GM12878 (cell line): ENCODE results near the gene ASB3. TPM values are rescaled to one million over a fixed set of nuclear protein-coding genes. Genes with fewer than 3 reads are reported as not detected.

ENCODE experiments used
- ATAC-seq: fragments of 200-7000 bp; cut with Tn5 transposase; 3 replicates; pipeline ENCODE4 v1.9.1; 2020; ENCODE audit warnings: mild to moderate bottlenecking, moderate library complexity
- BruUV-seq: library from RNA; stranded (reverse); fragments of 400-500 nt; replicated peaks from 2 replicates; lab custom pipeline; 2021; lab: Mats Ljungman, UMichigan
- CTCF ChIA-PET: fragments of 300-600 bp; sonication (Branson Sonifier 250); formaldehyde crosslinking; extraction: SDS; loops from one replicate; lab custom pipeline; 2021; ENCODE audit warnings: inconsistent platforms; lab: Yijun Ruan, JAX
- POLR2A ChIA-PET: fragments of 350-600 bp; formaldehyde crosslinking; extraction: SDS; loops from one replicate; lab custom pipeline; 2021; ENCODE audit warnings: inconsistent platforms; lab: Charles Lee
- RAD21 ChIA-PET: fragments of 300-600 bp; sonication (Branson Sonifier 250); formaldehyde crosslinking; loops from one replicate; lab custom pipeline; 2023; ENCODE audit warnings: antibody characterized with exemption; ENCODE audit not compliant: unreplicated experiment; lab: Charles Lee
- SMC1A ChIA-PET: fragments of 300-600 bp; sonication (Branson Sonifier 250); formaldehyde crosslinking; loops from one replicate; lab custom pipeline; 2023; ENCODE audit not compliant: unreplicated experiment, uncharacterized antibody; lab: Charles Lee
- DNase-seq: peaks from one replicate; pipeline ENCODE4 v3.0.0-alpha.2; 2011; ENCODE audit warnings: low read depth, low spot score
- FAIRE-seq: peaks from 3 replicates; lab custom pipeline; 2011; peaks lifted over from hg19 to GRCh38; lab: Jason Lieb, UNC
- H2AFZ ChIP-seq: 2 replicates; pipeline ENCODE4 v1.6.0; 2011; ENCODE audit warnings: low read depth, low read length, control low read depth; ENCODE audit not compliant: control insufficient read depth
- H3K27ac ChIP-seq: 2 replicates; pipeline ENCODE4 v1.5.1; 2011; ENCODE audit warnings: control low read depth; ENCODE audit not compliant: control insufficient read depth, insufficient read depth
- H3K27me3 ChIP-seq, 2 experiments: replicated peaks in 1 of 2; 2 replicates each; pipeline versions ENCODE4 v1.6.0 to v1.6.1; 2011; ENCODE audit warnings: low read length in 1 of 2; ENCODE audit not compliant: control insufficient read depth in 2 of 2, insufficient read depth in 2 of 2
- H3K36me3 ChIP-seq, 2 experiments: 2 replicates each; pipeline ENCODE4 v1.5.1; 2011; ENCODE audit warnings: low read length in 1 of 2; ENCODE audit not compliant: control insufficient read depth in 2 of 2, insufficient read depth in 2 of 2
- H3K4me1 ChIP-seq: 2 replicates; pipeline ENCODE4 v1.6.1; 2011; ENCODE audit warnings: mild to moderate bottlenecking, low read length, moderate library complexity, mixed read lengths; ENCODE audit not compliant: control insufficient read depth, insufficient read depth
- H3K4me2 ChIP-seq: 2 replicates; pipeline ENCODE4 v1.6.0; 2011; ENCODE audit warnings: control low read depth; ENCODE audit not compliant: control insufficient read depth, insufficient read depth
- H3K4me3 ChIP-seq: fragments of 200-600 bp; sonication (generic); 2 replicates; pipeline ENCODE4 v1.5.1; 2016
- H3K79me2 ChIP-seq: 2 replicates; pipeline ENCODE4 v1.6.0; 2011; ENCODE audit warnings: low read length; ENCODE audit not compliant: control insufficient read depth, insufficient read depth
- H3K9ac ChIP-seq: 2 replicates; pipeline ENCODE4 v1.8.0; 2011; ENCODE audit warnings: low read length, control low read depth, mixed read lengths; ENCODE audit not compliant: control insufficient read depth, insufficient read depth
- H3K9me3 ChIP-seq: replicated peaks from 3 replicates; pipeline ENCODE4 v1.5.1; 2011; ENCODE audit warnings: mild to moderate bottlenecking, low read length; ENCODE audit not compliant: control insufficient read depth, insufficient read depth
- H4K20me1 ChIP-seq: 2 replicates; pipeline ENCODE4 v1.6.0; 2011; ENCODE audit not compliant: control insufficient read depth, insufficient read depth
- CEBPB ChIP-seq, 2 experiments: fragments of 150-350 bp in 1 of 2; IDR thresholded peaks; 2 replicates each; pipeline ENCODE4 v1.6.1; 2012 to 2014; ENCODE audit warnings: low read depth in 2 of 2, low read length in 2 of 2, borderline replicate concordance in 1 of 2, inconsistent platforms in 1 of 2
- CHD1 ChIP-seq: IDR thresholded peaks from 2 replicates; pipeline ENCODE4 v1.6.1; 2012; ENCODE audit warnings: low read depth, low read length, improper control_type of control experiment
- FOXK2 ChIP-seq: fragments of 450-650 bp; IDR thresholded peaks from 2 replicates; pipeline ENCODE4 v1.6.1; 2017; ENCODE audit warnings: mild to moderate bottlenecking, moderate library complexity
- IKZF1 ChIP-seq: fragments of 450-650 bp; conservative IDR thresholded peaks from 2 replicates; pipeline ENCODE4 v1.6.1; 2017; ENCODE audit warnings: antibody characterized with exemption, mild to moderate bottlenecking
- JUND ChIP-seq: IDR thresholded peaks from 2 replicates; pipeline ENCODE4 v1.6.1; 2012; ENCODE audit warnings: low read depth, mild to moderate bottlenecking, low read length, improper control_type of control experiment, moderate library complexity
- MTA2 ChIP-seq: fragments of 450-650 bp; IDR thresholded peaks from 2 replicates; pipeline ENCODE4 v1.6.1; 2016; ENCODE audit warnings: low read depth, mild to moderate bottlenecking, moderate library complexity
- NFYA ChIP-seq: IDR thresholded peaks from 2 replicates; pipeline ENCODE4 v1.6.1; 2011; ENCODE audit warnings: low read depth, mild to moderate bottlenecking, low read length, improper control_type of control experiment, borderline replicate concordance
- SMARCA5 ChIP-seq: fragments of 450-650 bp; IDR thresholded peaks from 2 replicates; pipeline ENCODE4 v1.6.1; 2017; ENCODE audit warnings: mild to moderate bottlenecking
- SP1 ChIP-seq: IDR thresholded peaks from one replicate; pipeline ENCODE4 v1.6.1; 2011; ENCODE audit warnings: low read depth, low read length
- SREBF2 ChIP-seq: IDR thresholded peaks from 2 replicates; pipeline ENCODE4 v1.6.1; 2012; ENCODE audit warnings: mild to moderate bottlenecking, low read length
- TCF3 ChIP-seq: IDR thresholded peaks from 2 replicates; pipeline ENCODE4 v1.6.1; 2012; ENCODE audit warnings: low read depth, mild to moderate bottlenecking, low read length, borderline replicate concordance; ENCODE audit not compliant: insufficient read depth
- ZBTB11 ChIP-seq: fragments of 450-650 bp; formaldehyde crosslinking; IDR thresholded peaks from 2 replicates; pipeline ENCODE4 v1.5.0; 2022; ENCODE audit warnings: mild to moderate bottlenecking, missing genetic modification characterization
- WGBS: methylation state at CpG from one replicate; pipeline ENCODE4 v1.1.6; 2016; ENCODE audit warnings: low lambda C conversion rate; ENCODE audit not compliant: insufficient replicate concordance, insufficient coverage; ENCODE audit errors: missing lambda C conversion rate; 5-methylcytosine and 5-hydroxymethylcytosine counted together
- in situ Hi-C: fragments of 300-500 bp; cut with MboI; formaldehyde crosslinking; loops from 9 replicates; pipeline ENCODE4 v1.14.3; 2018; ENCODE audit warnings: mixed read lengths
- intact Hi-C: fragments of 100-400 bp; cut with micrococcal nuclease; formaldehyde crosslinking; loops from one replicate; pipeline ENCODE4 v1.14.2; 2022; ENCODE audit not compliant: unreplicated experiment
- polyA plus RNA-seq, 11 experiments: library from polyadenylated mRNA; depleted of rRNA in 4 of 11; unstranded in 6 of 11; stranded (reverse) in 5 of 11; fragments of >200 nt; fragmentation: Nextera tagmentation in 4 of 11; fragmentation: Illumina TruSeq in 1 of 11; extraction: Ambion mirVana in 4 of 11; extraction: Trizol in 1 of 11; gene quantifications; 1 replicate in 1 of 11; 2 replicates in 10 of 11; pipeline versions ENCODE4 v1.2.1 to v1.2.3, GENCODE V29; 2011 to 2016; ENCODE audit warnings: inconsistent platforms in 2 of 11, missing spikeins in 2 of 11, low read depth in 1 of 11
- total RNA-seq, 4 experiments: library from RNA; depleted of rRNA in 3 of 4; stranded (reverse); fragments of >200 nt in 3 of 4; fragmentation: Illumina TruSeq in 1 of 4; extraction: Trizol in 1 of 4; gene quantifications; 2 replicates each; pipeline versions ENCODE4 v1.2.1 to v1.2.3, GENCODE V29; 2013 to 2021
- TF ChIP-seq, protein P1 (sequence below): IDR thresholded peaks from 2 replicates; pipeline ENCODE4 v1.6.1; 2011; ENCODE audit warnings: borderline replicate concordance, low read depth, mild to moderate bottlenecking, moderate library complexity, low read length; ENCODE audit not compliant: insufficient read depth, poor library complexity, severe bottlenecking
- TF ChIP-seq, protein P2 (sequence below): fragments of 450-650 bp; IDR thresholded peaks from 2 replicates; pipeline ENCODE4 v1.6.1; 2017; ENCODE audit warnings: borderline replicate concordance
- TF ChIP-seq, protein P3 (sequence below): IDR thresholded peaks from 2 replicates; pipeline ENCODE4 v1.6.1; 2011; ENCODE audit warnings: mild to moderate bottlenecking, low read depth, low read length, moderate library complexity; ENCODE audit not compliant: insufficient replicate concordance

The ASB3 gene
- total and polyA plus RNA-seq, 10 of the 15 experiments (the other 5 are each of a cell fraction or from before 2014, with no cell fraction given) = 16.4 to 30.9 (median 22.6) TPM

DNA sequence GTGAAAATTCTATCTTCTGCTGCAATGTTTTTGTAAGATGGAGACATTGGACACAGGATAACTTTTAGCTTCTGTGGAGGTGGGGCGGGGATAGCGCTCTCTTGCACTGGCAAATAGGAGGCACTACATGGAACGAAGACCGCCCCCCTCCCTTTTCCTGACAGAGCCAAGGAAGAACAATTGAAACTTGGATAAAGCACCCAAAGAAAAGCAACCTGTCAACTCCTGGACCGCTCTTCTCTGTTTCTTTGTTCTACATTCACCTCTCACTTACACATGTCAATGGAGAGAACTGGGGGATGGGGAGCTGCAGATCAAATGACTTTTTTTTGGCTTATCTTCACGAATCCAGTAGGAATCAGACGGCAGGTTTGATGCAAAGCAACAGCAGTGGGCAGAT lies 145.5 kb downstream of the ASB3 start:
- in situ Hi-C loops (no loop called here), intact Hi-C loops (no loop called here)
- H3K27ac ChIP-seq = no peak overlapping the region
- FAIRE-seq = no peak
- ChIA-PET CTCF (no interaction called here), SMC1A (interaction anchor here (1.0 to 1.4 kb wide), 2 partner anchors 8 to 102 kb away, joined by 3 to 4 read pairs; no protein-coding TSS in a partner anchor), POLR2A (no interaction called here), RAD21 (no interaction called here)
- H4K20me1 ChIP-seq = no peaks in the 10 kb centered on the region
- H2AFZ ChIP-seq = no peak overlapping the region
- DNase-seq = no peak
- H3K9me3 ChIP-seq = no peaks in the 10 kb centered on the region
- H3K4me2 ChIP-seq = no peak overlapping the region
- H3K27me3 ChIP-seq = no peaks in the 10 kb centered on the region
- ATAC-seq = no peak
- BruUV-seq = no TSS peak
- H3K4me3 ChIP-seq = no peak overlapping the region
- TF ChIP-seq ZBTB11 (CRISPR knock-in tag) (no peak), CEBPB (IDR thresholded peaks at IDR 0.05; ENCODE audit: borderline replicate concordance in 1 of 2, low read depth in 2 of 2, low read length in 2 of 2) (no peak), CHD1 (no peak), NFYA (no peak), MTA2 (no peak), SMARCA5 (no peak), SREBF2 (no peak), TCF3 (no peak), SP1 (no peak), JUND (no peak), FOXK2 (no peak), IKZF1 (no peak)
- TF ChIP-seq, protein P1, sequence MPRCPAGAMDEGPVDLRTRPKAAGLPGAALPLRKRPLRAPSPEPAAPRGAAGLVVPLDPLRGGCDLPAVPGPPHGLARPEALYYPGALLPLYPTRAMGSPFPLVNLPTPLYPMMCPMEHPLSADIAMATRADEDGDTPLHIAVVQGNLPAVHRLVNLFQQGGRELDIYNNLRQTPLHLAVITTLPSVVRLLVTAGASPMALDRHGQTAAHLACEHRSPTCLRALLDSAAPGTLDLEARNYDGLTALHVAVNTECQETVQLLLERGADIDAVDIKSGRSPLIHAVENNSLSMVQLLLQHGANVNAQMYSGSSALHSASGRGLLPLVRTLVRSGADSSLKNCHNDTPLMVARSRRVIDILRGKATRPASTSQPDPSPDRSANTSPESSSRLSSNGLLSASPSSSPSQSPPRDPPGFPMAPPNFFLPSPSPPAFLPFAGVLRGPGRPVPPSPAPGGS = no peak
- TF ChIP-seq, protein P2, sequence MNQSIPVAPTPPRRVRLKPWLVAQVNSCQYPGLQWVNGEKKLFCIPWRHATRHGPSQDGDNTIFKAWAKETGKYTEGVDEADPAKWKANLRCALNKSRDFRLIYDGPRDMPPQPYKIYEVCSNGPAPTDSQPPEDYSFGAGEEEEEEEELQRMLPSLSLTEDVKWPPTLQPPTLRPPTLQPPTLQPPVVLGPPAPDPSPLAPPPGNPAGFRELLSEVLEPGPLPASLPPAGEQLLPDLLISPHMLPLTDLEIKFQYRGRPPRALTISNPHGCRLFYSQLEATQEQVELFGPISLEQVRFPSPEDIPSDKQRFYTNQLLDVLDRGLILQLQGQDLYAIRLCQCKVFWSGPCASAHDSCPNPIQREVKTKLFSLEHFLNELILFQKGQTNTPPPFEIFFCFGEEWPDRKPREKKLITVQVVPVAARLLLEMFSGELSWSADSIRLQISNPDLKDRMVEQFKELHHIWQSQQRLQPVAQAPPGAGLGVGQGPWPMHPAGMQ = no peak
- TF ChIP-seq, protein P3, sequence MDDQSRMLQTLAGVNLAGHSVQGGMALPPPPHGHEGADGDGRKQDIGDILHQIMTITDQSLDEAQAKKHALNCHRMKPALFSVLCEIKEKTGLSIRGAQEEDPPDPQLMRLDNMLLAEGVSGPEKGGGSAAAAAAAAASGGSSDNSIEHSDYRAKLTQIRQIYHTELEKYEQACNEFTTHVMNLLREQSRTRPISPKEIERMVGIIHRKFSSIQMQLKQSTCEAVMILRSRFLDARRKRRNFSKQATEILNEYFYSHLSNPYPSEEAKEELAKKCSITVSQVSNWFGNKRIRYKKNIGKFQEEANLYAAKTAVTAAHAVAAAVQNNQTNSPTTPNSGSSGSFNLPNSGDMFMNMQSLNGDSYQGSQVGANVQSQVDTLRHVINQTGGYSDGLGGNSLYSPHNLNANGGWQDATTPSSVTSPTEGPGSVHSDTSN = no peak
- no peaks in the 10 kb centered on the region for H3K79me2 ChIP-seq
- H3K36me3 ChIP-seq = no peaks in the 10 kb centered on the region
- WGBS = 44% methylated on average over 7 of the region's 7 CpGs
- no peaks in the 10 kb centered on the region for H3K4me1 ChIP-seq
- H3K9ac ChIP-seq = no peak overlapping the region
